Activated CD4-positive, alpha-beta T cell treated with anti-CD3 and anti-CD28 coated beads for 48 hours (primary cell): ENCODE results near the gene FMC1.
"Not testable (repeated sequence)": the region's sequence is repeated elsewhere in the genome, so short reads cannot be mapped to it uniquely, and the experiment has no call there.

Experiments
- DNase-seq: peaks from one replicate; pipeline ENCODE4 v3.0.0-alpha.2; 2020

FMC1 gene

GRCh38 chr7:139341058-139341775 lies at the start of gene FMC1:
Gene FMC1, plus strand, starts transcription at chr7:139341337. Its CDS starts 48 bp downstream, at chr7:139341385.
- peak; percentile 89 for DNase-seq

DNA sequence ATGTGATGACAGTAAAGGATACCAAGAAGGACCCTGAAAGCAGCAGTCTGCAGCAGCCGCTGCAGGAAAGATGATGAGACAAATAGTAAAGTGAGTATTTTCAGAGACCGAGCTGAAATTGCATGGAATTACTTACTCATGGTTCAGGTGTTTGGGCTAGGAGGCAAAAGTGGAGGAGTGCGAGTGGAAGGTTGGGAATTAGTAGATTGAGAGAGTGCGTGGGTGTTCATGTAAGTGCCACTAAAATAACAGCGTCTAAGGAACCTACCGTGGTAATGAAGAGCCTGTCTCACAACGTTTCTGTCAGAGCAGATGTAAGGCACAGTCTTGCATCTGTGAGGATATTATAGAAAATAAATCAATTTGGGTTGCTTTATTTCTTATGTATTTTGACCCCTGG lies 48.3 kb upstream of the FMC1 start:
- DNase-seq = no peak

DNA sequence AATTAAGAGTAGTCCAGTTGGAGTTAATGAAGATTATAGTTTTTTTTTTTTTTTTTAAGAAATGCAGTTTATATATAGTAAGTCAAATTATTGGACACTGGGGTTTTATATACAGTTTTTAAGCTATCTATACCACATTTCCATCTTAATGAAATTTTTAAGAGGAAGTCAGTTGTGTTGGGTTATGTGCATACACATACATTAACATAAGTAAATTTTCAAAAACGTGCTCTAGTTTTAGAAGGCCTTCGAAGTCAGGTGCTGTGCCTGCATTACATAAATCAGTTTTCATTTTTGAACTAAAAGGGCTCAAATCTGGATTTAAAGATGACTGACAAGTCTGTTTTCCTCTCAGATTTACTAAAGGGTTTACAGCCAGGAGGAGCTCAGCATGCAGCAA lies 47.6 kb upstream of the FMC1 start:
- no peak for DNase-seq

DNA sequence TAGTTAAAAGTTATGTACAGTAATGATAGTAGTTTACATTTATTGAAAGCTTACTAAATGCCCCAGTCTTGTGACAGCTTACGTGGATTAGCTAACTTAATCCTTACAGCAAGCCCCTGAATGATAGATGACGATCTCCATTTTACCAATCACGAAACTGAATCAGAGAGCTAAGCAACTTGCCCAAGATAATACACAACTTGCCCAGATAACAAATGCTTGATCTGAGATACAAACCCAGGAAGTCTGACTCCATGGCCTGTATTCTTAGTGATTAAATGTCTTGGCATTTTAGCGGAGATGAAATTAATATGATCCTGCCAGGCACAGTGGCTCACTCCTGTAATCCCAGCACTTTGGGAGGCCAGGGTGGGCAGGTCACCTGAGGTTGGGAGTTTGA lies 46.9 kb upstream of the FMC1 start:
- DNase-seq = no peak

- DNase-seq = no peak
These were observed 46.1 kb upstream of the FMC1 start for GRCh38 chr7:139294951-139295575.

- DNase-seq = no peak
These were observed 43.3 kb upstream of the FMC1 start for GRCh38 chr7:139297795-139298194.

- no peak for DNase-seq
These were observed 41.8 kb upstream of the FMC1 start for GRCh38 chr7:139299296-139299695.

DNA sequence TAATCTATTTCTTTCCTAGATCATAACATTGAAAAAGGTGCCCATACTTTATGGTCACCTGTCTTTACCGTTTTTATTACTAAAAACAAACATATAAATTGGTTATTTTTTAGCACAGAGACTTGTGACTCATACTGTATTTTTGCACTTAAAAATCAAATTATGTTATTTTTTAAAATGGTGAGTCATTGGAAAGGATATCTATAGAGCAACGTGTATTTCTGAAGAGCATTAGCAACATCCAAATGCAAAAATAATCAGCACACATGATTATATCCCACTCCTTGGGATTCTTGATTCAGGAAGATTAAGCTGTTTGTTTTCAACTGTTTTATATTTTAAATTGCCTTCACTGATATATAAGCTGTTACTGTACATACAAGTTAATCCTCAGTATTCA lies 40.7 kb upstream of the FMC1 start:
- DNase-seq = no peak

DNA sequence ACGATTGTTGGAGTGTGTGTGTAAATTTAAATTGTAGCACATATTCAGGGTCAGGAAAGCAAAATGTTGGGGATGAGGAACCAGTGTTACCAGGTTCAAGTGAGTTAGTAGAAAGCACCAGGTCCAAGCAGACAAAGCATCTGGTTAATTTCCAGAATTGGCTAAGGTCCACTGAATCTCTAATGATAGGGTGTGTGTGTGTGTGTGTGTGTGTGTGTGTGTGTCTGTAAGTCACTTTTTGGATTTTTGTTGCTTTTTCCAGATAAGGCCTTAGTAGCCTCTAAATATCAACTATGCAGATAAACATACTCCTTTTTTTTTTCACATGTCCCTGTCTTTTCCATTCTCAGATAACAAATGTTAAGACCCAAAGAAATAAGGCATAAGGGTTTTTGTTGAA lies 36.6 kb upstream of the FMC1 start:
- no peak for DNase-seq

- DNase-seq = no peak
These were observed 23.1 kb upstream of the FMC1 start for GRCh38 chr7:139317939-139318505.

- no peak for DNase-seq
These were observed 19.9 kb upstream of the FMC1 start for GRCh38 chr7:139321071-139321745.

DNA sequence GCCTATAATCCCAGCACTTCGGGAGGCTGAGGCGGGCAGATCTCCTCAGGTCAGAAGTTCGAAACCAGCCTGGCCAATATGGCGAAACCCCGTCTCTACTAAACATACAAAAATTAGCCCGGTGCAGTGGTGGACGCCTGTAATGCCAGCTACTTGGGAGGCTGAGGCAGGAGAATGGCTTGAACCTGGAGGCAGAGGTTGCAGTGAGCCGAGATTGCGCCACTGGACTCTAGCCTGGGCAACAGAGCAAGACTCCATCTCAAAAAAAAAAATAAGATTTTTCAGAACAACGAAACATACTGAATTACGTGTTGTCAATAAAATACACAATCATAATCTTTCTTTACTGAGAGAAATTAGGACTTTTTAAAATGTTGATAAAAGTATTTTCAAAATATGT lies 16.4 kb upstream of the FMC1 start:
- DNase-seq = not testable (repeated sequence)

DNA sequence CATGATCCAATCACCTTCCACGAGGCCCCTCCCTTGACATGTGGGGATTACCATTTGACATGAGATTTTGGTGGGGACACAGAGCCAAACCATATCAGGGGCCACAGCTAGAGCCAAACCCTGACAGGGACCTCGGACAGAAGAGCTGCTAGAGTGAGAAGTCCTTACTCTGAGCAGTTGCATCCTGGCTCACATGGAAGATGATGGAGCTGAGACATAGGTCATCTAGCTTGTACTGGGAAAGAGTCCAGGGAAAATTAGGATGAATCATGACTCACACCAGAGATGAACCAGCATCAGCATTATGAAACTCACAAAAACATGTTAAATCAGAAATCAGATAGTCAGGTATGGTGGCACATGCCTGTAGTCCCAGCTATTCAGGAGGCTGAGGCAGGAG lies 12.8 kb upstream of the FMC1 start:
- no peak for DNase-seq

DNA sequence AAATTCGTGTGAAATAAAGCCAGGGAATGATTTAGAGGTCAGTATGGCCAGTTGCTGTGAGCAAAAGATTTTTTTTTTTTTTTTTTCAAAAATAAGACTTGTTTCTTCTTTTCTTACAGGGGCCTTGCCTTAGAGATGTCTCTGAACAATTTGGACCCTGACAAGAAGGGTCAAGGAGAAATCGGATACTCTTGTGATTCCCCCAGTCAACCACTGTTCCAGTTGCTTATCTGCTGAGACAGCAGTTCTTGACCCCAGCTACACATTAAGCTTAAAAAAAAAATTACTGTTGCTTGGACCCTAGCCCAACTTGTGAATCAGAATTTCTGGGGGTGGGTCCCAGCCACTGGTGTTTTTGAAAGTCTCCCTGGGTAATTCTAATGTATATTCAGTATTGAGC lies 12.0 kb upstream of the FMC1 start:
- DNase-seq = no peak

DNA sequence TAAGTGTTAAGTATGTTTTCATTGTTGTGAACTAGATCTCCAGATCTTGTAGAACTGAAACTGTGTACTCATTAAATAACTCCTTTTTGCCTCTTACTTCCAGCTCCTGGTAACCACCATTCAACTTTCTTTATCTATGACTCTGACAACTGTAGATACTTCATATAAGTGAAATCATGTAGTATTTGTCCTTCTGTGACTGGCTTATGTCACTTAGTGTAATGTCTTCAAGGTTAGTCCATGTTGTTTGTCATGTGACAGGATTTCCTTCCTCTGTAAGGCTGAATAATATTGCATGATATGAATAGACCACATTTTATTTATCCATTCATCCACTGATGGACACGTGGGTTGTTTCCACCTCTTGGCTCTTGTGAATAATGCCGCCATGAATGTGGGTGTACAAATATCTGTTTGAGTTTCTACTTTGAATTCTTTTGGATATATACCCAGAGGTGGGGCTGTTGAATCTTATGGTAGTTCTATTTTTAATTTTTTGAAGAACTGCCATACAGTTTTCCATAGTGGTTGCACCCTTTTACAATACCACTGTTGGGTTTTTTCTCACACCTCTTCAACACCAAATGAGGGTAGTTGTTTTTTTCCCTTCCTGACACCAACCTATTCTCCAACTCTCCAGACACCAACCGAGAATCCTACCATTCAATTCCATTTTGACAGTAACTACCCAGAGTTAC lies 10.7 kb upstream of the FMC1 start:
- no peak for DNase-seq

- DNase-seq = no peak
These were observed 8.3 kb upstream of the FMC1 start for GRCh38 chr7:139332697-139333359.

- DNase-seq = not testable (repeated sequence)
These were observed 7.7 kb upstream of the FMC1 start for GRCh38 chr7:139333443-139333842.

DNA sequence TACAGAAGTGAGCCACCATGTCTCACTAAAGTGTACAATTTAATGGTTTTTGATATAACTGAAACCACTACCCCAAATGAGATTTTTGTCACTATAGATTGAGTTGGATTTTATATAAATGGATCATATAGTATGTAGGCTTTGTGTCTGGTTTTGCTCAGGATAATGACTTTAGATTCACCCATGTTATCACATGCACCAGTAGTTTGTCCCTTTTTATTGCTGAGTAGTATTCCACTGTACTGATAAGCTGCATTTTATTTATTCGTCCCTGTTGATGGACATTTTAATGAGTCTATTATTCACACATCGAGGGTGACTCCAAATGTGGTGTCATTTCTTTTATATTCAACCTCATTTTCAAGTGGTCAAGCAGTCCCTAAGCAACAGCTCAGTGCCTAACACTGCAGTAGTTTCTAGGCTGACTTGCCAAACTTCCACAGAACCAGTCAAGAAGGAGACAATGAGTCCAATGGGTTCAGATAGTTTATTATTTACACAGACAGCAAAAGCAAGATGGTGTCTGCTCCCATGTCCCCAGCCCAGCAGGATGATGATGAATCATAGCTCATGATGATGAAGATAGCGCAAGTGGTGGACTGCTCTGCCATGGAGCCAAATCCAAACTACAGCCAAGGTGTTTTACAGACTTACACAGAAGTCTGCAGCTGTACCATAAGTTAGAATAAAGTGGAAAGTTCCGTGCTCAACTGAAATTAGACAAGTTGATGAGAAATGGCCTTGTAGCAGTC lies 6.6 kb upstream of the FMC1 start:
- DNase-seq = no peak

- DNase-seq = no peak
These were observed 2.1 kb upstream of the FMC1 start for GRCh38 chr7:139339025-139339424.

DNA sequence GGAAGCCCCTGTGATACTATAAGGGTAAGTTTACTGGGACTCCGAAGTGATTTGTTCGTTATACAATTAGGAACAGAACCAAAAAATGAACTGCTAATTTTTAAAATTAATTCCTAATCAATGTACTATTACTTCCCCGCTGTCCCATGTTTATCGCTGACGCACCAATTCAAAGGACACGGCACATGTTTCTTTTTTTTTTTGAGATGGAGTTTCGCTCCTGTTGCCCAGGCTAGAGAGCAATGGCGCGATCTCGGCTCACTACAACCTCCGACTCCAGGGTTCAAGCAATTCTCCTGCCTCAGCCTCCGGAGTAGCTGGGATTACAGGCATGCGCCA lies 1.5 kb upstream of the FMC1 start:
- DNase-seq = no peak

DNA sequence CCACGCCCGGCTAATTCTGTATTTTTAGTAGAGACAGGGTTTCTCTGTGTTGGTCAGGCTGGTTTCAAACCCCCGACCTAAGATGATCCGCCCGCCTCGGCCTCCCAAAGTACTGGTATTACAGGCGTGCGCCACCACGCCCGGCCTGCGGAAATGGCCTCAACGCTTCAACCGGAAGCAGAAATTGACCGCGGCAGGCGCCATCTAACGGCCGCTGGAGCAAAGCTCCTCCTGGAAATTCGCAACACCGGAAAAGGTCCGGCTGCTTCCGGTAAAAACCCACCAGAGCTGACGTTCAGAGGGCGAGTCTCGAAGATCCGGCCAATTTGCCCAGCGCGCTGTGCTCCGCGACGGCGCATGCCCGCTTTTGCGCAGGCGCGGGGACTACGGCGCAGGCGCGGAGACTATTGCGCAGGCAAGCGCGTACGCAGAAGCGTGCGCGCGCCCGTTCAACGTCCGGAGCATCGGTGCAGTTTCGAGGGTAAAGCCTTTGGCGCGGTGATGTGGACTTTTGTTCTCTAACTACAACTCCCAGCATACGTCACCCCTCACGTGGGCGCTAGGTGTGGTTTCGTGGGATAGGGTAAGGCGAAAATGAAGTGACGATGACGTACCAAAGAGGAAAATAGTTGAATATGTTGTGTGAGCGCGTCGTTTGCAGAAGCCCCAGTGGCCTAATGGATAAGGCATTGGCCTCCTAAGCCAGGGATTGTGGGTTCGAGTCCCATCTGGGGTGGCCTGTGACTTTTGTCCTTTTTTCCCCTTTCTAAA lies 915 bp upstream of the FMC1 start:
- peak; percentile 99 for DNase-seq

DNA sequence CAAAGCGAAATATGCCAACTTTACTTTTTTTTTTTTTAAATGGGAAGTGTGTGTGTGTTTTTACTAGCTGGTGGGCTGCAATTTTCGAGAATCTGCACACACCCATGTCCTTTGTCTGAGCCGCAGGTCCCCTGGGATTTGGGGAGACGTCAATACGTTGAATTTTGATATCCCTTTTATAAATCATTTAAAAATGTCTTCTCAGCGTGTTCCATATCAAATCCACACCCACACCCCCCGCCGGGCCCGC lies 404 bp upstream of the FMC1 start:
- DNase-seq = no peak
